ACHN (cell line): ENCODE measurements around the gene GNAQ.
A peak's percentile ranks its signal among the peaks of the same experiment; 100 is the strongest.
"Not testable (repeated sequence)": the region's sequence is repeated elsewhere in the genome, so short reads cannot be mapped to it uniquely, and the experiment has no call there.

Source experiments
- DNase-seq: peaks from one replicate; pipeline ENCODE4 v3.0.0-alpha.2; 2015
- in situ Hi-C: cut with HindIII; loops from 2 replicates; pipeline ENCODE4 v1.10.0; 2017; ENCODE audit warnings: low sequenced_read_pairs, low pct_ligation_motif_present, low pct_unique_long_range_greater_than_20kb

GNAQ gene

GRCh38 chr9:77896938-77897667 is 134.5 kb downstream of the GNAQ start:
- DNase-seq = peak; percentile 12
- in situ Hi-C loops = no loop called here

- DNase-seq = no peak
- in situ Hi-C loops = no loop called here
Measured at GRCh38 chr9:77896269-77896937, 135.2 kb downstream of the GNAQ start.

GRCh38 chr9:77893706-77894105 is 137.9 kb downstream of the GNAQ start:
- no peak for DNase-seq
- in situ Hi-C loops = no loop called here

GRCh38 chr9:77892955-77893514 is 138.6 kb downstream of the GNAQ start:
- DNase-seq = no peak
- in situ Hi-C loops = no loop called here

- no peak for DNase-seq
- in situ Hi-C loops = no loop called here
Measured at GRCh38 chr9:77892171-77892570, 139.4 kb downstream of the GNAQ start.

GRCh38 chr9:77891128-77891800 is 140.3 kb downstream of the GNAQ start:
- no peak for DNase-seq
- in situ Hi-C loops = no loop called here

GRCh38 chr9:77887662-77888061 is 143.9 kb downstream of the GNAQ start:
- DNase-seq = no peak
- in situ Hi-C loops = no loop called here

- in situ Hi-C loops = no loop called here
- DNase-seq = no peak
Measured at GRCh38 chr9:77885104-77885672, 146.4 kb downstream of the GNAQ start.

GRCh38 chr9:77883846-77884771 is 147.5 kb downstream of the GNAQ start:
- in situ Hi-C loops = no loop called here
- DNase-seq = peak; percentile 51

- DNase-seq = no peak
- in situ Hi-C loops = no loop called here
Measured at GRCh38 chr9:77883133-77883532, 148.5 kb downstream of the GNAQ start.

- no peak for DNase-seq
- in situ Hi-C loops = no loop called here
Measured at GRCh38 chr9:77882294-77882693, 149.3 kb downstream of the GNAQ start.

- DNase-seq, in situ Hi-C loops: not testable (repeated sequence)
Measured at GRCh38 chr9:77881634-77882033, 150.0 kb downstream of the GNAQ start.

GRCh38 chr9:77881111-77881510 is 150.5 kb downstream of the GNAQ start:
- in situ Hi-C loops = no loop called here

GRCh38 chr9:77879437-77879943 is 152.1 kb downstream of the GNAQ start:
- DNase-seq = no peak
- in situ Hi-C loops = no loop called here

More at GRCh38 chr9:77881111-77881510, 150.5 kb downstream of the GNAQ start:
- DNase-seq = no peak

- DNase-seq, in situ Hi-C loops: not testable (repeated sequence)
Measured at GRCh38 chr9:77878793-77879192, 152.8 kb downstream of the GNAQ start.

GRCh38 chr9:77877976-77878375 is 153.6 kb downstream of the GNAQ start:
- DNase-seq = no peak
- in situ Hi-C loops = no loop called here

- no peak for DNase-seq
- in situ Hi-C loops = no loop called here
Measured at GRCh38 chr9:77876590-77876989, 155.0 kb downstream of the GNAQ start.

- peak; percentile 5 for DNase-seq
Measured at GRCh38 chr9:77876091-77876490, 155.5 kb downstream of the GNAQ start.

More at GRCh38 chr9:77876091-77876490, 155.5 kb downstream of the GNAQ start:
- in situ Hi-C loops = no loop called here
